ENCODE data around the gene ALDOC.
"Not testable (repeated sequence)": the region's sequence is repeated elsewhere in the genome, so short reads cannot be mapped to it uniquely, and the experiment has no call there.

Gene ALDOC

GRCh38 chr17:28616281-28616680 lies 39.6 kb upstream of the ALDOC start:
- in situ Hi-C loops (cut with MboI; ENCODE audit: low pct_unique_long_range_greater_than_20kb, low sequenced_read_pairs, unreplicated experiment), result no loop called here
- no peak for DNase-seq (ENCODE audit: low spot score)
- no peak for TF ChIP-seq CTCF (IDR thresholded peaks at IDR 0.05; ENCODE audit: extremely low read depth, insufficient read depth, missing control alignments)

DNA sequence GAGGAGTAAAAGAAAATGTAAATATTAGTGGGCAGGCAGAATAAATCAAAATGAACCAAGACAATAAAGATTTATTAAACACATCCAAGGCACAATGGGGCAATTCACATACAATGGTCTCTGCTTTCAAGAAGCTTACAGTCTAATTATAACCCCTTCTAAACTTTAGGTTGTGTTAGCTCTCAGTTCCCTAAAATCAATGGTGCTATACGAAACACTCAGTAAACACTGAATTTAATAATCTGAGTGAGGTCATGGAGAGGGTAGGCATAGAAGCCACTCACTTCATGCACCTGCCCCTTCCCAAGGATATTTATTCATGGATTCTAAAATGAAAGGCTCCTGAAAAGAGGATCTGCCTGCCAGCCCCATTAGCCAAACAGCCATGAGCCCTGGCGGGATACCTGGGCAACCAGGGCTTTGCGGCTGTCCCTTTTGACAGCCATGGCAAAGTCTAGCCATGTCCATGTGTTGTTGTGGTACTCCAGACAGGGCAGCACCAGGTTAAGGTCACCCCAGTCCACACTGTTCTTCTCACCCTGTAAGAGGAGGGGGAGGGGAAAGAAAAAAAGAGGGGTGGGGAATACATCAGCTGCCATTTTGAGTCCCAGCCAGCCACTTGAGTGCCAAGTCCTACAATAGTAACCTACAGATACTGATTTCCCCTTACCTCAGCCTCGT lies 38.7 kb upstream of the ALDOC start:
- TF ChIP-seq CTCF (IDR thresholded peaks at IDR 0.05; ENCODE audit: extremely low read depth, insufficient read depth, missing control alignments), result no peak
- DNase-seq (ENCODE audit: low spot score), result no peak
- in situ Hi-C loops (cut with MboI; ENCODE audit: low pct_unique_long_range_greater_than_20kb, low sequenced_read_pairs, unreplicated experiment), result no loop called here

- in situ Hi-C loops (cut with MboI; ENCODE audit: low pct_unique_long_range_greater_than_20kb, low sequenced_read_pairs, unreplicated experiment), result no loop called here
- DNase-seq (ENCODE audit: low spot score), result no peak
- TF ChIP-seq CTCF (IDR thresholded peaks at IDR 0.05; ENCODE audit: extremely low read depth, insufficient read depth, missing control alignments), result no peak
Observed at GRCh38 chr17:28613931-28614381, 37.3 kb upstream of the ALDOC start, which contains the start of gene RSKR. Gene RSKR, minus strand, starts transcription at chr17:28614185. Its CDS starts 24 bp downstream, at chr17:28614161.

GRCh38 chr17:28612936-28613872 lies 36.5 kb upstream of the ALDOC start:
- in situ Hi-C loops (cut with MboI; ENCODE audit: low pct_unique_long_range_greater_than_20kb, low sequenced_read_pairs, unreplicated experiment), result no loop called here
- TF ChIP-seq CTCF (IDR thresholded peaks at IDR 0.05; ENCODE audit: extremely low read depth, insufficient read depth, missing control alignments), result peak; percentile 66
- DNase-seq (ENCODE audit: low spot score), result peak; percentile 48

GRCh38 chr17:28612531-28612930 lies 35.8 kb upstream of the ALDOC start:
- in situ Hi-C loops (cut with MboI; ENCODE audit: low pct_unique_long_range_greater_than_20kb, low sequenced_read_pairs, unreplicated experiment), result no loop called here
- TF ChIP-seq CTCF (IDR thresholded peaks at IDR 0.05; ENCODE audit: extremely low read depth, insufficient read depth, missing control alignments), result no peak
- DNase-seq (ENCODE audit: low spot score), result no peak

- no peak for TF ChIP-seq CTCF (IDR thresholded peaks at IDR 0.05; ENCODE audit: extremely low read depth, insufficient read depth, missing control alignments)
- in situ Hi-C loops (cut with MboI; ENCODE audit: low pct_unique_long_range_greater_than_20kb, low sequenced_read_pairs, unreplicated experiment), result no loop called here
- no peak for DNase-seq (ENCODE audit: low spot score)
Observed at GRCh38 chr17:28610376-28610775, 33.7 kb upstream of the ALDOC start.

DNA sequence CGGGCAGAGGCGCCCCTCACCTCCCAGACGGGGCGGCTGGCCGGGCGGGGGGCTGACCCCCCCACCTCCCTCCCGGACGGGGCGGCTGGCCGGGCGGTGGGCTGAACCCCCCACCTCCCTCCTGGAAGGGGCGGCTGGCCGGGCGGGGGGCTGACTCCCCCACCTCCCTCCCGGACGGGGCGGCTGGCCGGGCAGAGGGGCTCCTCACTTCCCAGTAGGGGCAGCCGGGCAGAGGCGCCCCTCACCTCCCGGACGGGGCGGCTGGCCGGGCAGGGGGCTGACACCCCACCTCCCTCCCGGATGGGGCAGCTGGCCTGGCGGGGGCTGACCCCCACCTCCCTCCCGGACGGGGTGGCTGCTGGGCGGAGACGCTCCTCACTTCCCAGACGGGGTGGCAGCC lies 27.3 kb upstream of the ALDOC start:
- in situ Hi-C loops (cut with MboI; ENCODE audit: low pct_unique_long_range_greater_than_20kb, low sequenced_read_pairs, unreplicated experiment), result loop anchor here (10.0 kb wide), 1 partner anchor 49 kb away; the partner anchor contains the start of gene UNC119

More for the DNA sequence above, 27.3 kb upstream of the ALDOC start:
- not testable (repeated sequence) for DNase-seq (ENCODE audit: low spot score)

Measured in GM13977 (cell line).